GM10248 (cell line): ENCODE results near the gene GTF3C6.

Experiments
- CTCF ChIA-PET: fragments of 300-600 bp; sonication (Branson Sonifier 250); formaldehyde crosslinking; extraction: SDS; loops from one replicate; lab custom pipeline; 2021; ENCODE audit warnings: antibody characterized with exemption; lab: Yijun Ruan, JAX
- POLR2A ChIA-PET: fragments of 350-650 bp; sonication (Branson Sonifier 250); formaldehyde crosslinking; extraction: SDS; loops from one replicate; lab custom pipeline; 2020; ENCODE audit warnings: antibody characterized with exemption; lab: Yijun Ruan, JAX
- DNase-seq: peaks from one replicate; pipeline ENCODE4 v3.0.0; 2012; ENCODE audit errors: extremely low spot score
- CTCF ChIP-seq: IDR thresholded peaks from 2 replicates; pipeline ENCODE4 v1.5.1; 2012; ENCODE audit warnings: mild to moderate bottlenecking, low read depth; ENCODE audit errors: extremely low read depth, missing control alignments, control extremely low read depth

The GTF3C6 gene

GRCh38 chr6:110976575-110976974 is 18.1 kb downstream of the GTF3C6 start:
- DNase-seq, result no peak
- POLR2A ChIA-PET, result no interaction called here
- no peak for TF ChIP-seq CTCF
- CTCF ChIA-PET, result interaction anchor here (1.1 to 1.5 kb wide), 3 partner anchors 9 to 16 kb away, joined by 3 to 6 read pairs (median 5); no protein-coding TSS in a partner anchor

- ChIA-PET CTCF (interaction anchor here (0.9 kb wide), 1 partner anchor 9 kb away, joined by 3 read pairs; no protein-coding TSS in a partner anchor), POLR2A (interaction anchor here (0.6 kb wide), 1 partner anchor 164 kb away, joined by 3 read pairs; the partner anchor contains the start of gene CDK19)
- TF ChIP-seq CTCF, result no peak
- DNase-seq, result no peak
These were observed 21.1 kb downstream of the GTF3C6 start for GRCh38 chr6:110979565-110980101.

GRCh38 chr6:110980227-110980626 is 21.7 kb downstream of the GTF3C6 start:
- POLR2A ChIA-PET, result no interaction called here
- CTCF ChIA-PET, result interaction anchor here (0.9 to 1.0 kb wide), 2 partner anchors 10 to 22 kb away, joined by 3 read pairs; partner anchors contain the start of gene GTF3C6
- no peak for DNase-seq
- TF ChIP-seq CTCF, result no peak

- no peak for TF ChIP-seq CTCF
- ChIA-PET POLR2A (no interaction called here), CTCF (interaction anchor here (0.9 to 1.0 kb wide), 2 partner anchors 10 to 22 kb away, joined by 3 read pairs; partner anchors contain the start of gene GTF3C6)
- DNase-seq, result no peak
These were observed 22.1 kb downstream of the GTF3C6 start for GRCh38 chr6:110980648-110981047.

- DNase-seq, result no peak
- ChIA-PET POLR2A (interaction anchor here (0.7 to 2.9 kb wide), 5 partner anchors 10 to 299 kb away, joined by 3 to 16 read pairs (median 7); partner anchors contain the start of genes AMD1 and CDK19), CTCF (interaction anchor here (0.8 to 2.2 kb wide), 6 partner anchors 9 to 299 kb away, joined by 3 to 7 read pairs (median 4); partner anchors contain the start of gene GTF3C6)
- no peak for TF ChIP-seq CTCF
These were observed 22.7 kb downstream of the GTF3C6 start for GRCh38 chr6:110981202-110981600.

- no peak for TF ChIP-seq CTCF
- CTCF ChIA-PET, result interaction anchor here (0.7 to 2.5 kb wide), 4 partner anchors 9 to 19 kb away, joined by 3 to 7 read pairs (median 4); partner anchors contain the start of gene RPF2
- DNase-seq, result no peak
- POLR2A ChIA-PET, result interaction anchor here (0.7 to 1.2 kb wide), 2 partner anchors 9 to 508 kb away, joined by 4 to 7 read pairs; partner anchors contain the start of gene RPF2
These were observed 32.5 kb downstream of the GTF3C6 start for GRCh38 chr6:110990840-110991576.
